Psoas muscle (tissue), 8 donors: ENCODE measurements around the gene GARIN1A. TPM values are rescaled to one million over a fixed set of nuclear protein-coding genes. Genes with fewer than 3 reads are reported as not detected.
"Not testable (repeated sequence)": the region's sequence is repeated elsewhere in the genome, so short reads cannot be mapped to it uniquely, and the experiment has no call there.

Source experiments
- ATAC-seq, 4 donors: fragments of 200-7000 bp; cut with Tn5 transposase; one replicate each; pipeline ENCODE4 v1.9.1; 2020; ENCODE audit warnings: moderate library complexity in 3 of 4, mild to moderate bottlenecking in 2 of 4
- DNase-seq, 2 donors: peaks; one replicate each; pipeline ENCODE4 v3.0.0-alpha.2; 2020
- H3K27ac ChIP-seq: fragments of 200-600 bp; one replicate; pipeline ENCODE4 v1.8.0; 2022
- H3K27me3 ChIP-seq, 3 donors: fragments of 200-600 bp in 1 of 3; one replicate each; pipeline versions ENCODE4 v1.6.1 to v1.8.0; 2013 to 2022; ENCODE audit warnings: low read length in 2 of 3, mild to moderate bottlenecking in 2 of 3, moderate library complexity in 1 of 3; ENCODE audit not compliant: insufficient read depth in 3 of 3
- H3K36me3 ChIP-seq, 2 donors: fragments of 200-600 bp in 1 of 2; one replicate each; pipeline versions ENCODE4 v1.6.1 to v1.8.0; 2013 to 2022; ENCODE audit warnings: low read depth in 1 of 2, mild to moderate bottlenecking in 1 of 2, moderate library complexity in 1 of 2; ENCODE audit not compliant: insufficient read depth in 1 of 2
- H3K4me1 ChIP-seq: fragments of 200-600 bp; one replicate; pipeline ENCODE4 v1.8.0; 2022
- H3K4me3 ChIP-seq: fragments of 200-600 bp; one replicate; pipeline ENCODE4 v1.8.0; 2022; ENCODE audit warnings: mild to moderate bottlenecking
- H3K9me3 ChIP-seq: fragments of 200-600 bp; one replicate; pipeline ENCODE4 v1.8.0; 2022
- WGBS, 3 donors: extraction: QIAGEN DNeasy Blood & Tissue Kit; methylation state at CpG; one replicate each; pipeline versions ENCODE4 v1.1.6 to v1.1.7; 2013; 5-methylcytosine and 5-hydroxymethylcytosine counted together
- intact Hi-C, 2 donors: fragments of 100-400 bp; cut with DNase I; formaldehyde crosslinking; loops; one replicate each; pipeline versions ENCODE4 v1.11.0 to v1.14.2; 2022
- polyA plus RNA-seq, 3 donors: library from polyadenylated mRNA; stranded (reverse); fragments of 200-250 nt; gene quantifications; one replicate each; pipeline ENCODE4 v1.2.3, GENCODE V29; 2013
- total RNA-seq, 4 donors: library from RNA; stranded (reverse); fragmentation: NEBNext Ultra II Directional in 2 of 4; extraction: Animal tissue kit (Norgen Biotek cat#: 25700) in 2 of 4; gene quantifications; one replicate each; pipeline versions ENCODE4 v1.2.1 to v1.2.4, GENCODE V29; 2021 to 2023
- TF ChIP-seq, protein P1 (sequence below): fragments of 200-600 bp; IDR thresholded peaks from one replicate; pipeline ENCODE4 v1.8.0; 2022; ENCODE audit warnings: antibody characterized with exemption
- donor health status: healthy with polysubstance abuse.
- donor health status: DM: no; HTN: no; CAD: no; lungs with moderate emphysema.
- donor health status: Bipolar disorder and iron deficiency.
- donor health status: healthy.
- donor health status: DM: yes; HTN: yes; CAD: no.
- donor health status: DM: no; HTN: no; CAD: no.
- donor health status: DM: no; HTN: no; CAD: no.
- donor health status: DM: yes; HTN: yes; CAD: no.

The GARIN1A gene
- total and polyA plus RNA-seq, 7 donors: 0.27 to 3.3 (median 0.82) TPM

DNA sequence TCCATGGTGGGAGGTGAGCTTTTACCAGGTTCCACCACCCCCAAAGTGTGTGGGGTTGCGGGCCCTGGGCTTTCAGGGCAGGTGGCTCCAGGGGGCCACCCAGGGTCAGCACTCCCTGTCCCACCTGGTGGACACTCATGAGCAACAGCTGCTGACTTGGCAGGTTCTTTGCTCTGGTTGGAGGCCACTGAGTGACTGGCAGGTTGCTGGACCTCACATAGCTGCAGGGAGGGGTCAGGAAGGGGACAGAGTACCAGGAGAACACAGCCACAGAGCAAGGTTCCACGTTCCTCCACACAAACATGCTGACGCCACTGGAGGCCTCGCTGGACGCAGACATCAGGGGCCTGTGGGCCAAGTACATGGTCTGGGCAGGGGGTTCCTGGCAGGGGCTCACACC is 13.7 kb upstream of the GARIN1A start:
- H3K36me3 ChIP-seq, H3K9me3 ChIP-seq, DNase-seq, H3K27me3 ChIP-seq, intact Hi-C loops, H3K4me3 ChIP-seq, H3K27ac ChIP-seq, H3K4me1 ChIP-seq: not testable (repeated sequence)
- ATAC-seq: peak in 3 of 4 donors; percentile 10 to 47 (median 46)
- 53 to 79% methylated on average over 5 of the region's 5 CpGs; no CpG with 5 or more reads in 1 of the 3 donors for WGBS, 3 donors

- no peak for DNase-seq
- ATAC-seq: no peak
- H3K9me3 ChIP-seq: peaks cover 3% of the 10 kb centered on the region
- no peak overlapping the region for H3K27ac ChIP-seq
- 91 to 93% (median 92%) methylated on average over 3 of the region's 3 CpGs for WGBS, 3 donors
- H3K36me3 ChIP-seq: no peaks in the 10 kb centered on the region
- H3K4me1 ChIP-seq: no peaks in the 10 kb centered on the region
- intact Hi-C loops: no loop called here
- H3K27me3 ChIP-seq: no peaks in the 10 kb centered on the region
- H3K4me3 ChIP-seq: no peak overlapping the region
- TF ChIP-seq, protein P1, sequence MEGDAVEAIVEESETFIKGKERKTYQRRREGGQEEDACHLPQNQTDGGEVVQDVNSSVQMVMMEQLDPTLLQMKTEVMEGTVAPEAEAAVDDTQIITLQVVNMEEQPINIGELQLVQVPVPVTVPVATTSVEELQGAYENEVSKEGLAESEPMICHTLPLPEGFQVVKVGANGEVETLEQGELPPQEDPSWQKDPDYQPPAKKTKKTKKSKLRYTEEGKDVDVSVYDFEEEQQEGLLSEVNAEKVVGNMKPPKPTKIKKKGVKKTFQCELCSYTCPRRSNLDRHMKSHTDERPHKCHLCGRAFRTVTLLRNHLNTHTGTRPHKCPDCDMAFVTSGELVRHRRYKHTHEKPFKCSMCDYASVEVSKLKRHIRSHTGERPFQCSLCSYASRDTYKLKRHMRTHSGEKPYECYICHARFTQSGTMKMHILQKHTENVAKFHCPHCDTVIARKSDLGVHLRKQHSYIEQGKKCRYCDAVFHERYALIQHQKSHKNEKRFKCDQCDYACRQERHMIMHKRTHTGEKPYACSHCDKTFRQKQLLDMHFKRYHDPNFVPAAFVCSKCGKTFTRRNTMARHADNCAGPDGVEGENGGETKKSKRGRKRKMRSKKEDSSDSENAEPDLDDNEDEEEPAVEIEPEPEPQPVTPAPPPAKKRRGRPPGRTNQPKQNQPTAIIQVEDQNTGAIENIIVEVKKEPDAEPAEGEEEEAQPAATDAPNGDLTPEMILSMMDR: no peak
Measured at GRCh38 chr7:128660596-128660995, 11.5 kb upstream of the GARIN1A start.

DNA sequence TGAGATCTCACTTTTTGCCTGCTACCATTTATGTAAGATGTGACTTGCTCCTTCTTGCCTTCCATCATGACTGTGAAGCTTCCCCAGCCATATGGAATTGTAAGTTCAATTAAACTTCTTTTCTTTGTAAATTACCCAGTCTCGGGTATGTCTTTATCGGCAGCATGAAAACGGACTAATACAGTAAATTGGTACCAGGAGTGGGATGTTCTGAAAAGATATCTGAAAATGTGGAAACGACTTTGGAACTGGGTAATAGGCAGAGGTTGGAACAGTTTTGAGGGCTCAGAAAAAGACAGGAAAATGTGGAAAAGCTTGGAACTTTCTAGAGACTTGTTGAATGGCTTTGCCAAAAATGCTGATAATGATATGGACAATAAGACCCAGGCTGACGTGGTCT is 10.6 kb upstream of the GARIN1A start:
- Histone ChIP-seq H3K4me1 (no peaks in the 10 kb centered on the region), H3K36me3 (no peaks in the 10 kb centered on the region), H3K4me3 (no peak overlapping the region), H3K27ac (no peak overlapping the region), H3K9me3 (peaks cover 3% of the 10 kb centered on the region), H3K27me3 (no peaks in the 10 kb centered on the region)
- DNase-seq (no peak), ATAC-seq (no peak)
- intact Hi-C loops: no loop called here
- WGBS, 3 donors: 95 to 99% (median 97%) methylated on average over 5 of the region's 5 CpGs
- TF ChIP-seq, protein P1: no peak

DNA sequence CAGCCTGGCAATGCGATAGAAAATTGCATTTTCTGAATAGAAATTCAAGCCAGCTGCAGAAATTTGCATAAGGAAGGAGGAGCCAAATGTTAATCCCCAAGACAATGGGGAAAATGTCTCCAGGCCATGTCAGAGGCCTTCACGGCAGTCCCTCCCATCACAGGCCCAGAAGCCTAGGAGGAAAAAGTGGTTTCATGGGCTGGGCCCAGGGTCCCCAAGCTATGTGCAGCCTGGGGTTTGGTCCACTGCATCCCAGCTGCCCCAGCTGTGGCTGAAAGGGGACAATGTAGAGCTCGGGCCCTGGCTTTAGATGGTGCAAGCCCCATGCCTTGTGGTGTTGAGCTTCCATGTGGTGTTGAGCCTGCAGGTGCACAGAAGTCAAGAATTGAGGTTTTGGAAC is 10.0 kb upstream of the GARIN1A start:
- Histone ChIP-seq H3K9me3 (peaks cover 3% of the 10 kb centered on the region), H3K27me3 (no peaks in the 10 kb centered on the region), H3K36me3 (no peaks in the 10 kb centered on the region), H3K4me1 (no peaks in the 10 kb centered on the region), H3K27ac (no peak overlapping the region), H3K4me3 (no peak overlapping the region)
- intact Hi-C loops: no loop called here
- ATAC-seq: no peak
- WGBS, 3 donors: 94 to 100% (median 99%) methylated on average over 3 of the region's 3 CpGs
- DNase-seq: no peak
- TF ChIP-seq, protein P1: no peak

DNA sequence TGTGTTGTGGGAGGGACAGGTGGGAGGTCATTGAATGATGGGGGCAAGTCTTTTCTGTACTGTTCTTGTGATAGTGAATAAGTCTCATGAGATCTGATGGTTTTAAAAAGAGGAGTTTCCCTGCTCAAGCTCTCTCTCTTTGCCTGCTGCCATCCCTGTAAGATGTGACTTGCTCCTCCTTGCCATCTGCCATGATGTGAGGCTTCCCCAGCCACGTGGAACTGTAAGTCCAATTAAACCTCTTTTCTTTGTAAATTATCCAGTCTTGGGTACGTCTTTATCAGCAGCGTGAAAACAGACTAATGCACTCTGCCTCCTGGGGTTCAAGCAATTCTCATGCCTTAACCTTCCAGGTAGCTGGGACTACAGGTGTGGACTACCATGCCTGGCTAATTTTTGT is 8.9 kb upstream of the GARIN1A start:
- intact Hi-C loops, DNase-seq: not testable (repeated sequence)
- 88 to 92% (median 89%) methylated on average over 3 of the region's 3 CpGs for WGBS, 3 donors

GRCh38 chr7:128665057-128665456 is 7.0 kb upstream of the GARIN1A start:
- intact Hi-C loops: no loop called here
- Histone ChIP-seq H3K27ac (no peak overlapping the region), H3K36me3 (no peaks in the 10 kb centered on the region), H3K9me3 (peaks cover 3% of the 10 kb centered on the region), H3K4me1 (no peaks in the 10 kb centered on the region), H3K27me3 (no peaks in the 10 kb centered on the region), H3K4me3 (no peak overlapping the region)
- WGBS, 3 donors: 56 to 68% (median 63%) methylated on average over 1 of the region's 1 CpG
- DNase-seq (no peak), ATAC-seq (no peak)
- TF ChIP-seq, protein P1: no peak

More for the DNA sequence above, 8.9 kb upstream of the GARIN1A start:
- not testable (repeated sequence) for H3K4me1 ChIP-seq, ATAC-seq, H3K9me3 ChIP-seq, H3K36me3 ChIP-seq, H3K27me3 ChIP-seq, H3K4me3 ChIP-seq, H3K27ac ChIP-seq
